ENCODE measurements around the gene HOXA4.
A peak's percentile ranks its signal among the peaks of the same experiment; 100 is the strongest.

HOXA4 gene

DNA sequence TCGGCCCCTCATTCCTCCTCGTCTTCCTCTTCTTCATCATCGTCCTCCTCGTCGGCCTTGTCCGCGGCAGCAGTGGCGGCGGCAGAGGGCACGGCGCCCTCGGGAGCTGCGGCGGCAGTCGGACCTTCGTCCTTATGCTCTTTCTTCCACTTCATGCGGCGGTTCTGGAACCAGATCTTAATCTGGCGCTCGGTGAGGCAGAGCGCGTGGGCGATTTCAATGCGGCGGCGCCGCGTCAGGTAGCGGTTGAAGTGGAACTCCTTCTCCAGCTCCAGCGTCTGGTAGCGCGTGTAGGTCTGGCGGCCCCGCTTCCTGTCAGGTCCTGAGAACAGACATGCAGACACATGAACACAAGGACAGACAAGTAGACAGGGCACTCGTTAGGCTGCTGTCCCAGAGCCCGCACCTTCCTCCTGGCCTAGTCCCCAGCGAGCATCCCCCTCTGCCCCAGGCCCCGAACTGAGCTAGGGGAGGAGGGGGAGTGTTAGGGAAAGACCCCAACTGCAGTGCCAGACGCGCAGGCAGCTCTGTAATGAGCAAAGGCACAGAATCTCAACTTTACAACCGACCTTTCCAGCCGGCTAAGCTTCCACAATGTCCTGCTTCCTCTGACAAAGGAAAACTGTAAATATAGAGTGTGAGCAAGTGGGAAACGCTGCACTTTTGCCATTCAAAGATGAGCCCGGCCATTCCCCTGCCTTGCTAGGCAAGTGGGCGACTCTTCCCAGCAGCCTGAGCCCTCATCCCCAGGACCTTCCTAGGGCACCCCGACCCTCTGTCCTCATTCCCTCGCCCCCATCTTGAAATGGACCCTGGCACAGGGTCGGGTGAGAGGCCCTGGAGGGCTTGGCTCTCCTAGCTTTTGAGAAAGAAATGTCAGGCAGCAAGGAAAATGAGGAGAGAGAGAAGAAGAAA is 24.6 kb upstream of the HOXA4 start:
- TF ChIP-seq EZH2phosphoT487 (conservative IDR thresholded peaks at IDR 0.05; ENCODE audit: low read length) = no peak
- TF ChIP-seq, protein P1, sequence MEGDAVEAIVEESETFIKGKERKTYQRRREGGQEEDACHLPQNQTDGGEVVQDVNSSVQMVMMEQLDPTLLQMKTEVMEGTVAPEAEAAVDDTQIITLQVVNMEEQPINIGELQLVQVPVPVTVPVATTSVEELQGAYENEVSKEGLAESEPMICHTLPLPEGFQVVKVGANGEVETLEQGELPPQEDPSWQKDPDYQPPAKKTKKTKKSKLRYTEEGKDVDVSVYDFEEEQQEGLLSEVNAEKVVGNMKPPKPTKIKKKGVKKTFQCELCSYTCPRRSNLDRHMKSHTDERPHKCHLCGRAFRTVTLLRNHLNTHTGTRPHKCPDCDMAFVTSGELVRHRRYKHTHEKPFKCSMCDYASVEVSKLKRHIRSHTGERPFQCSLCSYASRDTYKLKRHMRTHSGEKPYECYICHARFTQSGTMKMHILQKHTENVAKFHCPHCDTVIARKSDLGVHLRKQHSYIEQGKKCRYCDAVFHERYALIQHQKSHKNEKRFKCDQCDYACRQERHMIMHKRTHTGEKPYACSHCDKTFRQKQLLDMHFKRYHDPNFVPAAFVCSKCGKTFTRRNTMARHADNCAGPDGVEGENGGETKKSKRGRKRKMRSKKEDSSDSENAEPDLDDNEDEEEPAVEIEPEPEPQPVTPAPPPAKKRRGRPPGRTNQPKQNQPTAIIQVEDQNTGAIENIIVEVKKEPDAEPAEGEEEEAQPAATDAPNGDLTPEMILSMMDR (IDR thresholded peaks at IDR 0.05; ENCODE audit: insufficient read depth, low read length, poor library complexity, severe bottlenecking) = no peak

DNA sequence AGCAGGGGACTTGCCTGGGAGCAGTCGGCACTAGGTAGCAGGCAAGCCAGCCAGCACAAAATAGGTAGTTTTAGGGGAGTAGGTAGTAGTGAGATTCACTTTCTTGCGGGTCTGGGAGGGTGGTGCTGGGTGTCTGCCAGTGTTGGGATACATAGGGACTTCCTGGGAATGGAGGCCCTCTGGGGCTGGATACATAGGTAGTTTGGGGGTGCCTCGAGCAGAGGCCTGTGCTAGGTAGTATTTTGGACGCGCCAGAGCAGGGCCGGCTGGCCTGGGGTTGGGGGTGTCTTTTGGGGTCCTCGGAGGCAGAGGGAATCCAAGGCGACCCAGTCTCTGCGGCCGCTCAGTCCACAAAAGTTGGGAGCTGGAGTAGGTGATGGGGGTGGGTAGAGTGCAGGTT is 23.8 kb upstream of the HOXA4 start:
- peak overlapping the region; percentile 83 for H3K9ac ChIP-seq (ENCODE audit: low read length)
- no peak overlapping the region for H3K4me3 ChIP-seq (ENCODE audit: insufficient read depth, low read length, poor library complexity, severe bottlenecking)
- no peaks in the 10 kb centered on the region for H3K27me3 ChIP-seq (ENCODE audit: low read length)
- no peak overlapping the region for H3K27ac ChIP-seq (ENCODE audit: low read depth, low read length)
- peaks cover 13% of the 10 kb centered on the region for H3F3A ChIP-seq (ENCODE audit: insufficient read depth)
- H3K9me2 ChIP-seq (replicated peaks; ENCODE audit: insufficient read depth, low read length) = no peaks in the 10 kb centered on the region
- no peaks in the 10 kb centered on the region for H3K9me3 ChIP-seq (ENCODE audit: insufficient read depth, low read length)
- H2AFZ ChIP-seq (ENCODE audit: low read depth, low read length, severe bottlenecking) = peak overlapping the region; percentile 77
- H3K36me3 ChIP-seq (ENCODE audit: low read length) = 0 out of 2 replicates have a peak, but pooled peaks cover 4% of the 10 kb centered on the region
- H3K4me2 ChIP-seq (ENCODE audit: low read depth, low read length, poor library complexity, severe bottlenecking) = peak overlapping the region; percentile 83
- H4K20me1 ChIP-seq (ENCODE audit: low read depth, low read length) = no peaks in the 10 kb centered on the region
- peaks cover 15% of the 10 kb centered on the region; the same call in 1 of the 2 replicates for H3K79me2 ChIP-seq (ENCODE audit: insufficient read depth, low read length)
- TF ChIP-seq EZH2phosphoT487 (conservative IDR thresholded peaks at IDR 0.05; ENCODE audit: low read length) = no peak
- TF ChIP-seq, protein P1 (IDR thresholded peaks at IDR 0.05; ENCODE audit: insufficient read depth, low read length, poor library complexity, severe bottlenecking) = no peak

More for the DNA sequence above, 24.6 kb upstream of the HOXA4 start:
- Histone ChIP-seq H2AFZ (ENCODE audit: low read depth, low read length, severe bottlenecking) (peak overlapping the region; percentile 77), H3K27ac (ENCODE audit: low read depth, low read length) (peak overlapping the region; percentile 85), H3K9ac (ENCODE audit: low read length) (peak overlapping the region; percentile 83), H3K9me2 (replicated peaks; ENCODE audit: insufficient read depth, low read length) (no peaks in the 10 kb centered on the region), H3K4me3 (ENCODE audit: insufficient read depth, low read length, poor library complexity, severe bottlenecking) (peak overlapping the region; percentile 69), H3K9me3 (ENCODE audit: insufficient read depth, low read length) (no peaks in the 10 kb centered on the region), H3K27me3 (ENCODE audit: low read length) (no peaks in the 10 kb centered on the region), H3F3A (ENCODE audit: insufficient read depth) (peaks cover 17% of the 10 kb centered on the region), H3K4me2 (ENCODE audit: low read depth, low read length, poor library complexity, severe bottlenecking) (peak overlapping the region; percentile 83), H3K36me3 (ENCODE audit: low read length) (0 out of 2 replicates have a peak, but pooled peaks cover 4% of the 10 kb centered on the region), H3K79me2 (ENCODE audit: insufficient read depth, low read length) (peaks cover 8% of the 10 kb centered on the region; the same call in 1 of the 2 replicates), H4K20me1 (ENCODE audit: low read depth, low read length) (no peaks in the 10 kb centered on the region)

DNA sequence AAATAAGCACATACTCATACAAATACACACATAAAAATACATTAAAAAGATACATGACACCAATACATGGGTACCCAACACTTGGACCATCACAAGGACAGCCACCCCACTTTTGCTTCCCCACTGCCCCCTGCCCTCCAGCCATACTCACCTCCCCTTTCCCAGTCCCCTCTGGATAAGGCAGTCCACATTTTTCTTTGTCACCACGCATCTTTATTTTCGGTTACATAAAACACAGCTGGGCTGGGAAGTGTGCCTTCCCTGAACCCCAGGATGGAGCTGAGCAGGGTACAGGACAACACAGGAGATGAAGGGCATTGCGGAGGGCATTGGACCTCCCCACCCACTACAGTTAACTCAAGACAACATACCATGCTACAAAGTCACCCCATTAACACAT is 23.0 kb upstream of the HOXA4 start:
- Histone ChIP-seq H3K36me3 (ENCODE audit: low read length) (0 out of 2 replicates have a peak, but pooled peaks cover 4% of the 10 kb centered on the region), H3K9ac (ENCODE audit: low read length) (no peak overlapping the region)

More for the DNA sequence above, 23.0 kb upstream of the HOXA4 start:
- H3F3A ChIP-seq (ENCODE audit: insufficient read depth) = peaks cover 8% of the 10 kb centered on the region; the same call in 1 of the 2 replicates
- H3K4me3 ChIP-seq (ENCODE audit: insufficient read depth, low read length, poor library complexity, severe bottlenecking) = no peak overlapping the region
- no peaks in the 10 kb centered on the region for H4K20me1 ChIP-seq (ENCODE audit: low read depth, low read length)
- no peaks in the 10 kb centered on the region for H3K27me3 ChIP-seq (ENCODE audit: low read length)
- H2AFZ ChIP-seq (ENCODE audit: low read depth, low read length, severe bottlenecking) = no peak overlapping the region
- H3K9me2 ChIP-seq (replicated peaks; ENCODE audit: insufficient read depth, low read length) = no peaks in the 10 kb centered on the region
- H3K4me2 ChIP-seq (ENCODE audit: low read depth, low read length, poor library complexity, severe bottlenecking) = no peak overlapping the region
- peaks cover 19% of the 10 kb centered on the region; the same call in 1 of the 2 replicates for H3K79me2 ChIP-seq (ENCODE audit: insufficient read depth, low read length)
- H3K9me3 ChIP-seq (ENCODE audit: insufficient read depth, low read length) = no peaks in the 10 kb centered on the region
- TF ChIP-seq EZH2phosphoT487 (conservative IDR thresholded peaks at IDR 0.05; ENCODE audit: low read length) = no peak
- TF ChIP-seq, protein P1 (IDR thresholded peaks at IDR 0.05; ENCODE audit: insufficient read depth, low read length, poor library complexity, severe bottlenecking) = no peak
- H3K27ac ChIP-seq (ENCODE audit: low read depth, low read length) = no peak overlapping the region

All from SU-DHL-6 (cell line).